GM12875 (cell line): ENCODE measurements around the gene SMNDC1.

Experiments used
- H3K4me3 ChIP-seq: one replicate; pipeline ENCODE4 v1.5.1; 2011; ENCODE audit warnings: low read depth, low read length, control low read depth
- CTCF ChIP-seq: IDR thresholded peaks from 2 replicates; pipeline ENCODE4 v1.5.1; 2011; ENCODE audit warnings: low read depth, mild to moderate bottlenecking, control low read depth, inconsistent platforms, low read length, moderate library complexity, borderline replicate concordance; ENCODE audit not compliant: insufficient read depth

Gene SMNDC1

DNA sequence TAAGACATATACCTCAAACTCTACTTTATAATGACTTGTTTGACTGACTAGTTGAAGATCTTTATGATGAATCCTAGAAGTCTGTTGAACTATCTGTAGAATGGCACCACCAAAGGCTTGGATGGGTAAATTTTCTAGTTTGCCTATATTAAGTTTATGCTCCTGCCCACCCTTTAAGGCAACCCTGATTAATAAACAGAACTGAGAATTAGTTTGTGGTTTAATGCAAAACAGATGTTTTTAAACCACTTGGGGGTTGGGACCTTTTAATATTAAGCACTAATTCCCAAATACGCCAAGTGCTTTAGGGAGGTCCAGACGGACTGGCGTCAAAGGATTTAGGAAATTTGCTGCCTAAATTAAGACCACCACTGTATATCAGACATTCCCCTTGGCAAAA lies 20.5 kb downstream of the SMNDC1 start:
- TF ChIP-seq CTCF: no peak
- H3K4me3 ChIP-seq: no peak overlapping the region

GRCh38 chr10:110279407-110279986 lies 25.2 kb downstream of the SMNDC1 start:
- H3K4me3 ChIP-seq: no peak overlapping the region
- peak; percentile 47; the same call in 1 of the 2 replicates for TF ChIP-seq CTCF

DNA sequence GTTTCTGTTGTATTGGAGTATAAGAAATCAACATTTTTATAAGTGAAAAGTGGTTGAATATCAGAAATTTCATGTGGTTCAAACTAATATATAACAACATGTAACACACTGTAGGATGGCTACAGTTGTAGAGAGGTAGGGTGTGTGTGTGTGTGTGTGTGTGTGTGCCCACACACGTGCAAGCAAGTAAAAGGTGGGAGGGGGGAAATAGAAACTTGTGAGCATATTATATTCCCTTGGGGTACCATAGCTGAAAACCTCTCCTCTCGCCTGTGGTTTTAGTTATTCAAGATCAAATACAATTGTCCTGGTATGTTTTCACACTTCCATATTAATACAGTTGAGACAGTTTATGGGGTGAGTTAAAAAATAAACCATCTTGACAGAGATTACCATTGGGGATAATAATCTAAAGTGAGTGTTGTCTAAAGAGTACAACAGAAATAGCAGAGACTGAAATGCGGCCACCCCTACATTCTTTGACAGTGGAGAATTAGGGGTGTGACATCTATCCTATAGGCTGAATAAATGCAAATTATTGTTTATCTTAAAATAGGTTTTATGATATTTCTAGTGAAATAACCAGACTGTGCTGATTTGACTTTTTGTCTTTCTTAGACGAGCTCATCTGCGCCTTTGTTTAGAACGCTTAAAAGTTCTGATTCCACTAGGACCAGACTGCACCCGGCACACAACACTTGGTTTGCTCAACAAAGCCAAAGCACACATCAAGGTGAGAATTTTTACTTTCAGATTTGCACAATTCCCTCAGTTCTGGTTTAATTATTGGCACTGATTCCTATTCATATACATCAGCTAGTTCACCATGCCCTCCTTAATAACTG lies 25.9 kb downstream of the SMNDC1 start:
- TF ChIP-seq CTCF: no peak
- no peak overlapping the region for H3K4me3 ChIP-seq

GRCh38 chr10:110277591-110277990 lies 27.1 kb downstream of the SMNDC1 start:
- no peak for TF ChIP-seq CTCF
- H3K4me3 ChIP-seq: no peak overlapping the region

GRCh38 chr10:110276603-110277002 lies 28.1 kb downstream of the SMNDC1 start:
- TF ChIP-seq CTCF: no peak
- H3K4me3 ChIP-seq: no peak overlapping the region

DNA sequence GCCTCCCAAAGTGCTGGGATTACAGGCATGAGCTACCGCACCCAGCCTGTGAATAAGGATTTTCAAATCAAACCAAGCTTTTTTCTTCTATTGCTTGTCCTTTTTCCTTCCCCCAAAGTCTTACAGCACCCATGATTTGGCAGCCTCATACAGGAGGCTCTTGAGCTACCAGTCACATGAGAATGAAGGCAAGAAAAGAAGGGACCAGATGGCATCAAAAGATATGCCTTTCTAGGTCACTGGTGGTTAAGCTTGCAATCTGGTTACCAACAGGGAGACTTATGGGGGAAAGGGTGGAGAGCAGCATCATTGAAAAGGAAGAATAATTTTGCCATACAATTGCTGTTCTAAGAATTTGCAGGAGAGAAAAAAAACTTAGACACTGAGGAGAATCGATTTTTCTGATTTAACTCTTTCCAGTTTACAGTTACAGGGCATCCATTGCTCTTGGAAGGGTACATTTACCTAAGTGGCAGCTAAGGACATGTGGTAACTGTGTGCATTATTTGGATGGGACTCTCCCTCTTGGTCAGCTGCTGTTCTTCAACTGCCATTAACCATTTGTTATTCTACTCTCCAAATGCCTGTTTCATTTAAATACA lies 29.5 kb downstream of the SMNDC1 start:
- H3K4me3 ChIP-seq: no peak overlapping the region
- TF ChIP-seq CTCF: no peak
